OCI-LY3 (cell line): ENCODE data around the gene PARP1.

Experiments
- CTCF ChIP-seq: fragments of 200-600, 300-600 bp; sonication (generic); IDR thresholded peaks from 2 replicates; pipeline ENCODE4 v1.5.1; 2014; ENCODE audit warnings: antibody characterized with exemption, low read length, low read depth
- EZH2phosphoT487 ChIP-seq: fragments of 200-600 bp; shearing (Covaris generic); IDR thresholded peaks from 2 replicates; pipeline ENCODE4 v1.6.1; 2018; ENCODE audit warnings: antibody characterized with exemption, mixed run types, low read depth

- TF ChIP-seq CTCF (no peak), EZH2phosphoT487 (no peak)
These were observed 35.9 kb downstream of the PARP1 start for GRCh38 chr1:226371866-226372490.
